WTC11 (cell line): ENCODE data around the gene THSD4.

ENCODE experiments used
- AFF4 ChIP-seq: sonication (generic); formaldehyde crosslinking; IDR thresholded peaks from 2 replicates; pipeline ENCODE4 v1.8.1; 2023; ENCODE audit warnings: mild to moderate bottlenecking, missing genetic modification reagents, borderline replicate concordance
- AR ChIP-seq: fragments of 250-450 bp; sonication (Bioruptor Pico); IDR thresholded peaks from 2 replicates; pipeline ENCODE4 v1.9.0; 2021; ENCODE audit warnings: mild to moderate bottlenecking
- ATF1 ChIP-seq: sonication (generic); formaldehyde crosslinking; IDR thresholded peaks from 2 replicates; pipeline ENCODE4 v1.8.1; 2023; ENCODE audit warnings: mild to moderate bottlenecking, moderate library complexity, missing genetic modification reagents
- ATF3 ChIP-seq: sonication (generic); formaldehyde crosslinking; conservative IDR thresholded peaks from 2 replicates; pipeline ENCODE4 v1.8.1; 2022; ENCODE audit warnings: mild to moderate bottlenecking, missing genetic modification reagents
- IRF2 ChIP-seq: sonication (generic); formaldehyde crosslinking; IDR thresholded peaks from 2 replicates; pipeline ENCODE4 v1.8.0; 2022; ENCODE audit warnings: low read depth, missing genetic modification reagents, borderline replicate concordance
- NFYB ChIP-seq: sonication (generic); formaldehyde crosslinking; conservative IDR thresholded peaks from 2 replicates; pipeline ENCODE4 v1.8.0; 2022; ENCODE audit warnings: low read depth, missing genetic modification reagents
- SMAD3 ChIP-seq: sonication (generic); formaldehyde crosslinking; IDR thresholded peaks from 2 replicates; pipeline ENCODE4 v1.8.0; 2022; ENCODE audit warnings: missing genetic modification reagents, mild to moderate bottlenecking, borderline replicate concordance
- TEAD1 ChIP-seq: sonication (generic); formaldehyde crosslinking; IDR thresholded peaks from 2 replicates; pipeline ENCODE4 v1.8.0; 2022; ENCODE audit warnings: mild to moderate bottlenecking, missing genetic modification reagents
- TEAD4 ChIP-seq: sonication (generic); formaldehyde crosslinking; IDR thresholded peaks from 2 replicates; pipeline ENCODE4 v1.8.0; 2022; ENCODE audit warnings: mild to moderate bottlenecking, missing genetic modification reagents
- ZNF416 ChIP-seq: fragments of 250-450 bp; sonication (Bioruptor Pico); IDR thresholded peaks from 2 replicates; pipeline ENCODE4 v1.9.0; 2021; ENCODE audit warnings: mild to moderate bottlenecking, inconsistent platforms
- TF ChIP-seq, protein P1 (sequence below): fragments of 200-600 bp; IDR thresholded peaks from 2 replicates; pipeline ENCODE4 v1.8.0; 2022; ENCODE audit warnings: antibody characterized with exemption

DNA sequence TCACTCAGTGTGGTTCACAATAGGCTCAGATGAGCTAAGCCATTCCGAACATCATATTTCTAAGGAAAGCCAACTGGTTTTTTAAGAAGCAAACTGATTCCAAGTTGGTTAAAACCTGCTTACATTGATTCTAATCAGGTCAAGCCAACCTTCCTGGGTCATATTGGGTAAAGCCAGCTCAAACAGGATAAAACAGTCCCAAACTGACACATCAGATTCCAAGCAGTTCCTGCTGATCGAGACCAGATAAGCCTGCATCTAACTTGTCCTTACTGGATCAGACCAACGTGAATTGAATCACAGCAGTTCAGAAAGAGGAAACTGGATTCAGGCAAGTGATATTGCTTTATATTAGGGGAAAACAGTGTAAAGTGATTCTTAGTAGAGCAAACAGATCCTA, 18.6 kb upstream of the THSD4 start:
- TF ChIP-seq ZNF416 (CRISPR knock-in tag), result no peak
- no peak for TF ChIP-seq ATF1 (CRISPR knock-in tag)
- TF ChIP-seq NFYB, result no peak
- TF ChIP-seq, protein P1, sequence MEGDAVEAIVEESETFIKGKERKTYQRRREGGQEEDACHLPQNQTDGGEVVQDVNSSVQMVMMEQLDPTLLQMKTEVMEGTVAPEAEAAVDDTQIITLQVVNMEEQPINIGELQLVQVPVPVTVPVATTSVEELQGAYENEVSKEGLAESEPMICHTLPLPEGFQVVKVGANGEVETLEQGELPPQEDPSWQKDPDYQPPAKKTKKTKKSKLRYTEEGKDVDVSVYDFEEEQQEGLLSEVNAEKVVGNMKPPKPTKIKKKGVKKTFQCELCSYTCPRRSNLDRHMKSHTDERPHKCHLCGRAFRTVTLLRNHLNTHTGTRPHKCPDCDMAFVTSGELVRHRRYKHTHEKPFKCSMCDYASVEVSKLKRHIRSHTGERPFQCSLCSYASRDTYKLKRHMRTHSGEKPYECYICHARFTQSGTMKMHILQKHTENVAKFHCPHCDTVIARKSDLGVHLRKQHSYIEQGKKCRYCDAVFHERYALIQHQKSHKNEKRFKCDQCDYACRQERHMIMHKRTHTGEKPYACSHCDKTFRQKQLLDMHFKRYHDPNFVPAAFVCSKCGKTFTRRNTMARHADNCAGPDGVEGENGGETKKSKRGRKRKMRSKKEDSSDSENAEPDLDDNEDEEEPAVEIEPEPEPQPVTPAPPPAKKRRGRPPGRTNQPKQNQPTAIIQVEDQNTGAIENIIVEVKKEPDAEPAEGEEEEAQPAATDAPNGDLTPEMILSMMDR, result no peak
- no peak for TF ChIP-seq ATF3 (CRISPR knock-in tag)
- no peak for TF ChIP-seq TEAD1
- no peak for TF ChIP-seq IRF2 (CRISPR knock-in tag)
- TF ChIP-seq SMAD3 (CRISPR knock-in tag), result no peak
- no peak for TF ChIP-seq AFF4 (CRISPR knock-in tag)
- no peak for TF ChIP-seq AR (CRISPR knock-in tag)
- no peak for TF ChIP-seq TEAD4
